ENCODE data around the gene PDZD2.

PDZD2 gene

GRCh38 chr5:32159328-32160072 is 520.6 kb downstream of the PDZD2 start:
- no peak overlapping the region for H3K4me3 ChIP-seq (ENCODE audit: low read depth, low read length)
- no peak for DNase-seq (ENCODE audit: low read depth)

- no peak overlapping the region for H3K4me3 ChIP-seq (ENCODE audit: low read depth, low read length)
- no peak for DNase-seq (ENCODE audit: low read depth)
Measured at GRCh38 chr5:32160228-32160627, 521.3 kb downstream of the PDZD2 start.

Data from skeletal muscle cell (primary cell).